Neuron (in vitro differentiated cells): ENCODE results near the gene APOL6.

Experiments
- H2AFZ ChIP-seq: one replicate; pipeline ENCODE4 v1.6.1; 2013; ENCODE audit warnings: low read depth, mild to moderate bottlenecking, inconsistent platforms, low read length, moderate library complexity
- H3K27me3 ChIP-seq: one replicate; pipeline ENCODE4 v1.6.1; 2013; ENCODE audit warnings: low read length; ENCODE audit not compliant: insufficient read depth
- H3K36me3 ChIP-seq: one replicate; pipeline ENCODE4 v1.6.1; 2013; ENCODE audit warnings: low read length; ENCODE audit not compliant: insufficient read depth
- H3K4me1 ChIP-seq: one replicate; pipeline ENCODE4 v1.6.1; 2013; ENCODE audit warnings: low read length; ENCODE audit not compliant: insufficient read depth
- H3K4me3 ChIP-seq: 2 replicates; pipeline ENCODE4 v1.5.1; 2013; ENCODE audit warnings: mild to moderate bottlenecking, low read length, moderate library complexity
- H3K9me3 ChIP-seq: one replicate; pipeline ENCODE4 v1.6.1; 2013; ENCODE audit warnings: low read length

Gene APOL6

GRCh38 chr22:35634943-35635540, 13.2 kb upstream of the APOL6 start:
- Histone ChIP-seq H3K4me3 (no peak overlapping the region), H3K36me3 (no peaks in the 10 kb centered on the region)

GRCh38 chr22:35637254-35637653, 11.0 kb upstream of the APOL6 start:
- H3K4me3 ChIP-seq, result no peak overlapping the region

More at GRCh38 chr22:35634943-35635540, 13.2 kb upstream of the APOL6 start:
- H3K27me3 ChIP-seq, result no peaks in the 10 kb centered on the region
- H3K9me3 ChIP-seq, result no peaks in the 10 kb centered on the region
- H2AFZ ChIP-seq, result no peak overlapping the region
- H3K4me1 ChIP-seq, result peaks cover 2% of the 10 kb centered on the region

DNA sequence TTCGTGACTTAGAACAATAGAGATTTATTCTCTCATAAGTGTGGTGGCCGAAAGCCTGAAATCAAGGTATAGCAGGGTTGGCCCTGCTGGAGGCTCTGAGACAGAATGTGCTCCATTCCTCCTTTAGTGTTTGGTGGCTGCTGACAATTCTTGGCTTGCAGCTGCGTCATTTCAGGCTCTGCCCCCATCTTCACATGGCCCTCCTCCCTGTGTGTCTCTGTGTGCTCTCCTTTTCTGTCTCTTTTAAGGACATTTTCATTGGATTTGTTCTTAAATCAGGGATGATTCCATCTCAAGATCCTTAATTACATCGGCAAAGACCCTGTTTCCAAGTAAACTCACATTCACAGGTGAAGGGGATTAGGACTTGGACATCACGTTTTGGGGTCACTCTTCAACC, 10.2 kb upstream of the APOL6 start:
- Histone ChIP-seq H3K4me1 (peaks cover 2% of the 10 kb centered on the region), H3K27me3 (no peaks in the 10 kb centered on the region), H3K36me3 (no peaks in the 10 kb centered on the region), H2AFZ (no peak overlapping the region), H3K4me3 (no peak overlapping the region), H3K9me3 (no peaks in the 10 kb centered on the region)

More at GRCh38 chr22:35637254-35637653, 11.0 kb upstream of the APOL6 start:
- no peaks in the 10 kb centered on the region for H3K27me3 ChIP-seq
- H2AFZ ChIP-seq, result no peak overlapping the region
- peaks cover 2% of the 10 kb centered on the region for H3K4me1 ChIP-seq
- H3K9me3 ChIP-seq, result no peaks in the 10 kb centered on the region
- H3K36me3 ChIP-seq, result no peaks in the 10 kb centered on the region

GRCh38 chr22:35638410-35638809, 9.8 kb upstream of the APOL6 start:
- H3K36me3 ChIP-seq, result no peaks in the 10 kb centered on the region
- H3K4me1 ChIP-seq, result peaks cover 2% of the 10 kb centered on the region
- H3K27me3 ChIP-seq, result no peaks in the 10 kb centered on the region
- no peak overlapping the region for H3K4me3 ChIP-seq
- H2AFZ ChIP-seq, result no peak overlapping the region
- H3K9me3 ChIP-seq, result no peaks in the 10 kb centered on the region

DNA sequence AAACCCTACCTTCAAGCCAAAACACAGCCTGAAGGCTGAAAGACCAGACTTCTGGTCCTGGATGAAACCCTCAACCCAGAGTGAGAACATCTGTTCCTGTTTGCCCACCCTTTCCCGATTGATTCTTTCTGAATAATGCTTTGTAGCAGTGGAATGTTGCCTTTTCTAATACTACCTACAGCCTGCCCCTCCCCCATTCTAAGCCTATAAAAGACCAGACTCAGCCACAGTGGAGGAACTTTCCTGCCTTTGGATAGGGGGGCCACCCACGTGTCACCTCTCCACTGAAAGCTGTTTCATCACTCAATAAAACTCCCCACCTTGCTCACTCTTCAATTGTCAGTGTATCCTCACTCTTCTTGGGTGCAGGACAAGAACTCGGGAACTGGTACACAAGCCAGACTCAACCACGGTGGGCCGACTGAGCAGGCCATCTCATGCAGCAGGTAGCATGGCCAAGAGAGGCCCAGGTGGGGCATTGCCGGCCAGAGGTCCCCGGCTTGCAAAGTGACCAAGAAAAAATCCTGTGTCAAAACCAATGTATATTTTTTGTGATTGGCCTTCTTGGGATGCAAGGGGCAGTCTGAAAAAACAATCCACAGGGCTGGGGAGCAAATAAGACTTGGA, 6.6 kb upstream of the APOL6 start:
- H2AFZ ChIP-seq, result no peak overlapping the region
- no peaks in the 10 kb centered on the region for H3K36me3 ChIP-seq
- H3K27me3 ChIP-seq, result no peaks in the 10 kb centered on the region
- H3K9me3 ChIP-seq, result no peaks in the 10 kb centered on the region
- H3K4me3 ChIP-seq, result no peak overlapping the region
- H3K4me1 ChIP-seq, result peaks cover 2% of the 10 kb centered on the region

DNA sequence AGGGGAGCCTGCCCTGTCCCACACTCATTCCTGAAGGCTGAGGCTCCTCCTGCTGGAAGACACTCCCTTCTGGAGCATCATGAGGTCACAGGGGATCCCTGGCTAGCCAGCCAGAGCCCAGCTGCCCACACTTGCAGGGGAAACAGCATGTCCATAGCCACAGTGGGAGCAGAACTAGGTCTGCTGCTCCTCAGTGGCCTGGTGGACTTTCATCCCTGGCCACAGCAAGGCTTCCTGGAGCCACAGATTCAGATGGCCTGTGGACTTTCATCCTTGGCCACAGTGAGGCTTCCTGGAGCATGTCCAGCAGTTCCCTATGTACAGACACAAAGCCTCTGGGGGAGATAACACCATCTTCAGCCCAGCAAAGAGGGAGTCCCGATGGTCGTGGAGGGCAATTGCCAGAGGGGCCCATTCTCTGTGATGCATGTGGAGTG, 5.9 kb upstream of the APOL6 start:
- Histone ChIP-seq H3K9me3 (no peaks in the 10 kb centered on the region), H3K4me1 (peaks cover 2% of the 10 kb centered on the region), H3K4me3 (no peak overlapping the region), H3K27me3 (no peaks in the 10 kb centered on the region), H3K36me3 (no peaks in the 10 kb centered on the region), H2AFZ (no peak overlapping the region)

DNA sequence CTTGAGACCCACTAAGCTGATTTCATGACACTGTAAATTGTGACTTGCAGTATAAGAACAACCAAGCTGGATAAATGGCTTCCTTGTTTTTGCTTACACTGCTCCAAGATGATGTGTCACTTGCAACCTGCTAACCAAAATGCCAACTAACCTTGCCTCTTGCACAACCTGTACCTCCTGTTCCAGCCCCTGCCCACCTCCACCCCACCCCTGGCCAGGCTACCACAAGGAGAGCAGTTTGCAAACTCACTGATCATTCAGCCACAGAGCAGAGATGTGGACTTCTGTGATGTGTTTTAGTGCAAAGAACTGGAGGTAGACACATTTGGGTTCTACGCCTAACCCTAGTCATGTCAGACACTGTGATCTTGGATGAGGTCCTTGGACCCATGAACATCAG, 4.3 kb upstream of the APOL6 start:
- Histone ChIP-seq H3K9me3 (no peaks in the 10 kb centered on the region), H2AFZ (no peak overlapping the region), H3K4me3 (no peak overlapping the region), H3K27me3 (no peaks in the 10 kb centered on the region), H3K4me1 (no peaks in the 10 kb centered on the region), H3K36me3 (no peaks in the 10 kb centered on the region)

- Histone ChIP-seq H2AFZ (no peak overlapping the region), H3K4me3 (no peak overlapping the region), H3K4me1 (no peaks in the 10 kb centered on the region), H3K27me3 (no peaks in the 10 kb centered on the region), H3K36me3 (no peaks in the 10 kb centered on the region), H3K9me3 (no peaks in the 10 kb centered on the region)
These were observed 2.6 kb upstream of the APOL6 start for GRCh38 chr22:35645646-35646045.

DNA sequence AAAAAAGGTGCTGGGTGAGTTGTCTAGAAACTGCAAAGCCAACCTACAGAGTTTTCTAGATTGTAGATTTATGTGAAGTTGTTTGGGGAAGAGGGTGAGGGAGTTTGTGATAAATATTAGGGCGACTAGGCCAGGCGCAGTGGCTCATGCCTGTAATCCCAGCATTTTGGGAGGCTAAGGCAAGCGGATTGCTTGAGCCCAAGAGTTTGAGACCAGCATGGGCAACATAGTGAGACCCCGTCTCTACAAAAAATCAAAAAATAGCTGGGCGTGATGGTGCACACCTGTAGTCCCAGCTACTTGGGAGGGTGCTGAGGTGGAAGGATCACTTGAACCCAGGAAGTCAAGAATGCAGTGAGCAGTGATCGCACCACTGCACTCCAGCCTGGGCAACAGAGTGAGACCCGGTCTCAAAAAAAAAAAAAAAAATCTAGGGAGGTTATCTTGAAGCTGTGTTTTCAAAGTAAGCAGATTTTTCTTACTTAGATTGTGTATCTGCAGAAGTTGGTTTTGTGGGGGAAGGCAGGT, 844 bp downstream of the APOL6 start:
- no peak overlapping the region for H3K4me3 ChIP-seq
- H3K9me3 ChIP-seq, result peaks cover 2% of the 10 kb centered on the region
- no peaks in the 10 kb centered on the region for H3K36me3 ChIP-seq
- no peaks in the 10 kb centered on the region for H3K27me3 ChIP-seq
- no peak overlapping the region for H2AFZ ChIP-seq
- no peaks in the 10 kb centered on the region for H3K4me1 ChIP-seq

DNA sequence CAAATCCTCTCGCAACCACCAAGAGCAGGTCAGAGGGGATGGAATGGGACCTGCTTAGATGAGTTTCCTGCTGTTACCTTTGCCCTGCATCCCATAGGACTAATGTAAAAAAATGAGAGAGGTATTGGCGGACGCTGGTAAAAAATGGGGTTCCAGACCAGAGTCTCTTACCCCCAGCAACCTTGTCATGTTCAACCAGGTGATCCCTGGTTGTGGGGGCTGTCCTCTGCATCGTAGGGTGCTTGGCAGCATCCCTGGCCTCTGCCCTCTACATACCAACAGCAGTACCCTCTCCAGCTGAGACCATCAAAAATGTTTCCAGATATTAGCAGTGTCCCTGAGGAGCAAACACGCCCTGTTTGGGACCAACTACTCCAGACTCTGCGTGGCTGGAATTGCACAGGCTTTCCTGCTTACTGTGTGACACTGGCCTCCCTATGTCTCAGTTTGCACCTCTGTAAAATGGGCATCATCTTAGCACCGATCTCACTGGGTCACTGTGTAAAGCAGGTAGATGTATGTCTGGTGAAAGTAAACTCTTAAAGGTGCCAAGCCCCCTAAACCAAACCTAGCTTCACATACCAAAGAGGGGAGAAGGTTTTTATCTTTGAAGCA, 1.5 kb downstream of the APOL6 start:
- Histone ChIP-seq H3K9me3 (peaks cover 2% of the 10 kb centered on the region), H3K27me3 (no peaks in the 10 kb centered on the region), H3K4me1 (no peaks in the 10 kb centered on the region), H3K4me3 (no peak overlapping the region), H2AFZ (no peak overlapping the region), H3K36me3 (no peaks in the 10 kb centered on the region)

DNA sequence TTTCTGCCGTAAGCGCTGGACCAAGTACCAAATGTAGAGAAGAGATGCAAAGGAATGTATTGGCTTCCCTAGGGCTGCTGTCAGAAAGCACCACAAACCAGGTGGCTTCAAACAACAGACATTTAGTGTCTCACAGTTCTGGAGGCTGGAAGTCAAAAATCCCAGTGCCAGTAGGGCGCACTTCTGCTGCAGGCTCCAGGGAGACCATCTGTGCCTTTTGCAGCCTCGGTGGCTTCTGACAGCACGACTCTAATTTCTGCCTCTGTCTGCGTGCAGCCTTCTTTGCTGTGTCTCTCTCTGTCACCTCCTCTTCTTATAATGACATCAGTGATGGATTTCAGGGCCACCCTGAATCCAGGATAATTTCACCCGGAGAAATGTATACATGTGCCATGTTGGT, 2.8 kb downstream of the APOL6 start:
- Histone ChIP-seq H3K4me3 (no peak overlapping the region), H3K27me3 (no peaks in the 10 kb centered on the region), H3K9me3 (peaks cover 2% of the 10 kb centered on the region), H2AFZ (no peak overlapping the region), H3K4me1 (no peaks in the 10 kb centered on the region), H3K36me3 (no peaks in the 10 kb centered on the region)

GRCh38 chr22:35653824-35654223, 5.6 kb downstream of the APOL6 start:
- Histone ChIP-seq H3K36me3 (no peaks in the 10 kb centered on the region), H2AFZ (no peak overlapping the region), H3K9me3 (peaks cover 2% of the 10 kb centered on the region), H3K4me3 (no peak overlapping the region), H3K27me3 (no peaks in the 10 kb centered on the region), H3K4me1 (no peaks in the 10 kb centered on the region)

GRCh38 chr22:35656284-35656752, 8.1 kb downstream of the APOL6 start:
- no peak overlapping the region for H3K4me3 ChIP-seq
- no peaks in the 10 kb centered on the region for H3K9me3 ChIP-seq
- H3K4me1 ChIP-seq, result no peaks in the 10 kb centered on the region
- H3K27me3 ChIP-seq, result no peaks in the 10 kb centered on the region
- H2AFZ ChIP-seq, result no peak overlapping the region
- H3K36me3 ChIP-seq, result no peaks in the 10 kb centered on the region
